K562 (cell line): ENCODE data around the gene NOD2. TPM values are rescaled to one million over a fixed set of nuclear protein-coding genes. Genes with fewer than 3 reads are reported as not detected.

ENCODE experiments used
- ATAC-seq: fragments of 200-7000 bp; cut with Tn5 transposase; 3 replicates; pipeline ENCODE4 v1.9.1; 2020; ENCODE audit warnings: moderate library complexity
- BruUV-seq: library from RNA; stranded (reverse); fragments of 400-500 nt; replicated peaks from 2 replicates; lab custom pipeline; 2021; lab: Mats Ljungman, UMichigan
- CTCF ChIA-PET: fragments of 300-600 bp; formaldehyde crosslinking; extraction: SDS; loops from one replicate; lab custom pipeline; 2021; ENCODE audit warnings: low intra/inter-chr PET ratio; lab: Yijun Ruan, JAX
- POLR2A ChIA-PET: fragments of 300-600, 350-650 bp; sonication (Branson Sonifier 250); formaldehyde crosslinking; extraction: SDS; loops from one replicate; lab custom pipeline; 2021; ENCODE audit warnings: antibody characterized with exemption, inconsistent platforms; lab: Yijun Ruan, JAX
- DNase-seq, 4 experiments: peaks; one replicate each; pipeline versions ENCODE4 v3.0.0 to v3.0.0-alpha.2; 2011 to 2018; ENCODE audit warnings: low spot score in 3 of 4, mixed read lengths in 3 of 4; ENCODE audit errors: extremely low read depth in 1 of 4
- FAIRE-seq: peaks from 2 replicates; lab custom pipeline; 2011; peaks lifted over from hg19 to GRCh38; lab: Jason Lieb, UNC
- H2AFZ ChIP-seq: 2 replicates; pipeline ENCODE4 v1.6.0; 2011; ENCODE audit warnings: low read depth, low read length, control low read depth, inconsistent platforms
- H3K27ac ChIP-seq: fragments of 200-600 bp; 3 replicates; pipeline ENCODE4 v1.8.0; 2011; ENCODE audit warnings: low read depth, mild to moderate bottlenecking, control low read depth, inconsistent platforms, low read length, moderate library complexity, mixed read lengths; ENCODE audit errors: extremely low read depth
- H3K27me3 ChIP-seq, 2 experiments: fragments of 300-600 bp in 1 of 2; 2 replicates in 1 of 2; 3 replicates in 1 of 2; pipeline versions ENCODE4 v1.6.0 to v1.8.0; 2011; ENCODE audit warnings: inconsistent platforms in 2 of 2, low read length in 2 of 2, mild to moderate bottlenecking in 1 of 2, mixed read lengths in 1 of 2, moderate library complexity in 1 of 2; ENCODE audit not compliant: control insufficient read depth in 2 of 2, insufficient read depth in 2 of 2
- H3K36me3 ChIP-seq: fragments of 300-600 bp; 3 replicates; pipeline ENCODE4 v1.8.0; 2011; ENCODE audit warnings: mild to moderate bottlenecking, low read length, inconsistent platforms; ENCODE audit not compliant: control insufficient read depth, insufficient read depth
- H3K4me1 ChIP-seq, 2 experiments: fragments of 200-600 bp in 1 of 2; replicated peaks in 1 of 2; 2 replicates in 1 of 2; 3 replicates in 1 of 2; pipeline versions ENCODE4 v1.5.1 to v1.8.0; 2011; ENCODE audit warnings: inconsistent platforms in 2 of 2, low read length in 2 of 2, mild to moderate bottlenecking in 1 of 2, mixed read lengths in 1 of 2, moderate library complexity in 1 of 2; ENCODE audit not compliant: control insufficient read depth in 2 of 2, insufficient read depth in 2 of 2
- H3K4me2 ChIP-seq: 2 replicates; pipeline ENCODE4 v1.6.1; 2011; ENCODE audit warnings: low read length, control low read depth, inconsistent platforms, mixed read lengths; ENCODE audit not compliant: insufficient read depth
- H3K4me3 ChIP-seq: fragments of 200-600 bp; sonication (generic), shearing (Covaris generic); 2 replicates; pipeline ENCODE4 v1.5.1; 2016; ENCODE audit warnings: control low read depth, inconsistent platforms
- H3K79me2 ChIP-seq: fragments of 200-600 bp; 3 replicates; pipeline ENCODE4 v1.8.0; 2011; ENCODE audit warnings: low read length, inconsistent platforms; ENCODE audit not compliant: control insufficient read depth, insufficient read depth
- H3K9ac ChIP-seq, 2 experiments: 2 replicates each; pipeline versions ENCODE4 v1.6.0 to v1.6.1; 2011; ENCODE audit warnings: low read depth in 2 of 2, low read length in 2 of 2, control low read depth in 1 of 2, inconsistent platforms in 1 of 2, mild to moderate bottlenecking in 1 of 2, mixed read lengths in 1 of 2; ENCODE audit not compliant: insufficient read depth in 1 of 2
- H3K9me1 ChIP-seq: one replicate; pipeline ENCODE4 v1.6.0; 2011; ENCODE audit warnings: inconsistent platforms, mild to moderate bottlenecking, low read length, moderate library complexity; ENCODE audit not compliant: control insufficient read depth, insufficient read depth
- H3K9me3 ChIP-seq: replicated peaks from 2 replicates; pipeline ENCODE4 v1.5.1; 2011; ENCODE audit warnings: low read depth, low read length, inconsistent platforms; ENCODE audit not compliant: control insufficient read depth, insufficient read depth
- H4K20me1 ChIP-seq: replicated peaks from 2 replicates; pipeline ENCODE4 v1.6.1; 2011; ENCODE audit warnings: low read length, inconsistent platforms, mixed read lengths; ENCODE audit not compliant: control insufficient read depth, insufficient read depth
- C11orf30 ChIP-seq: fragments of 450-650 bp; IDR thresholded peaks from 2 replicates; pipeline ENCODE4 v1.6.1; 2016; ENCODE audit warnings: low read depth, mild to moderate bottlenecking
- DIDO1 ChIP-seq: fragments of 450-650 bp; IDR thresholded peaks from 2 replicates; pipeline ENCODE4 v1.6.1; 2016; ENCODE audit warnings: low read depth, missing biosample characterization, missing genetic modification characterization
- FOXP1 ChIP-seq: sonication (generic); formaldehyde crosslinking; IDR thresholded peaks from 2 replicates; pipeline ENCODE4 v1.8.0; 2022; ENCODE audit warnings: mild to moderate bottlenecking, missing genetic modification reagents
- KDM4B ChIP-seq, 2 experiments: fragments of 450-650 bp in 1 of 2; sonication (generic) in 1 of 2; IDR thresholded peaks; 2 replicates each; pipeline ENCODE4 v1.6.1; 2016 to 2017; ENCODE audit warnings: borderline replicate concordance in 2 of 2, antibody characterized with exemption in 1 of 2, low read depth in 1 of 2, mild to moderate bottlenecking in 1 of 2
- LCOR ChIP-seq: sonication (generic); formaldehyde crosslinking; IDR thresholded peaks from 2 replicates; pipeline ENCODE4 v1.8.0; 2022; ENCODE audit warnings: mild to moderate bottlenecking, missing genetic modification reagents
- MAFF ChIP-seq: IDR thresholded peaks from 2 replicates; pipeline ENCODE4 v1.6.1; 2012; ENCODE audit warnings: low read length, improper control_type of control experiment
- MAFG ChIP-seq: fragments of 450-650 bp; conservative IDR thresholded peaks from 2 replicates; pipeline ENCODE4 v1.6.1; 2016; ENCODE audit warnings: missing genetic modification characterization, missing compliant biosample characterization
- MAFK ChIP-seq: IDR thresholded peaks from 2 replicates; pipeline ENCODE4 v1.6.1; 2011; ENCODE audit warnings: low read length, improper control_type of control experiment
- MYBL2 ChIP-seq, 2 experiments: fragments of 450-650 bp in 1 of 2; sonication (generic) in 1 of 2; formaldehyde crosslinking in 1 of 2; IDR thresholded peaks; 2 replicates each; pipeline versions ENCODE4 v1.6.1 to v1.8.1; 2017 to 2022; ENCODE audit warnings: borderline replicate concordance in 1 of 2, inconsistent platforms in 1 of 2, low read depth in 1 of 2, mild to moderate bottlenecking in 1 of 2, missing genetic modification reagents in 1 of 2, moderate library complexity in 1 of 2
- NRF1 ChIP-seq, 2 experiments: fragments of 450-650 bp; IDR thresholded peaks in 1 of 2; conservative IDR thresholded peaks in 1 of 2; 2 replicates each; pipeline ENCODE4 v1.6.1; 2014; ENCODE audit warnings: mild to moderate bottlenecking in 2 of 2
- RNF2 ChIP-seq: sonication (generic); IDR thresholded peaks from 2 replicates; pipeline ENCODE4 v1.6.1; 2016
- THRAP3 ChIP-seq: fragments of 450-650 bp; IDR thresholded peaks from 2 replicates; pipeline ENCODE4 v1.6.1; 2016; ENCODE audit warnings: mild to moderate bottlenecking, inconsistent platforms, borderline replicate concordance
- ZNF316 ChIP-seq: fragments of 450-650 bp; IDR thresholded peaks from 2 replicates; pipeline ENCODE4 v1.6.1; 2016
- WGBS: fragments of 100-300 bp; shearing (Covaris generic); methylation state at CpG from one replicate; pipeline ENCODE4 v1.1.6; 2016; ENCODE audit warnings: low coverage, mixed read lengths; ENCODE audit not compliant: insufficient coverage; ENCODE audit errors: missing lambda C conversion rate; 5-methylcytosine and 5-hydroxymethylcytosine counted together
- in situ Hi-C: fragments of 300-500 bp; cut with MboI; formaldehyde crosslinking; loops from 4 replicates; pipeline ENCODE4 v1.15.0; 2018; ENCODE audit warnings: inconsistent platforms, mixed read lengths
- intact Hi-C: fragments of 100-400 bp; cut with micrococcal nuclease; formaldehyde crosslinking; loops from 2 replicates; pipeline ENCODE4 v1.14.2; 2022
- polyA plus RNA-seq, 8 experiments: library from polyadenylated mRNA; depleted of rRNA in 4 of 8; stranded (reverse) in 5 of 8; unstranded in 3 of 8; fragments of >200 nt; fragmentation: Nextera tagmentation in 2 of 8; fragmentation: Illumina TruSeq in 1 of 8; extraction: Ambion mirVana in 2 of 8; extraction: Trizol in 1 of 8; gene quantifications; 2 replicates each; pipeline versions ENCODE4 v1.2.1 to v1.2.3, GENCODE V29; 2011 to 2014; ENCODE audit warnings: inconsistent platforms in 1 of 8, missing spikeins in 1 of 8
- total RNA-seq, 7 experiments: library from RNA; depleted of rRNA in 6 of 7; stranded (reverse); fragments of >200 nt in 6 of 7; fragmentation: Illumina TruSeq in 2 of 7; extraction: Trizol in 2 of 7; gene quantifications; 2 replicates each; pipeline versions ENCODE4 v1.2.1 to v1.2.3, GENCODE V29; 2011 to 2021; ENCODE audit warnings: low replicate concordance in 1 of 7
- TF ChIP-seq, protein P1 (sequence below), 2 experiments: fragments of 450-650 bp; conservative IDR thresholded peaks; 2 replicates each; pipeline ENCODE4 v1.6.1; 2017; ENCODE audit warnings: mild to moderate bottlenecking in 2 of 2, moderate library complexity in 2 of 2

NOD2 gene
- total and polyA plus RNA-seq, 9 of the 15 experiments (the other 6 are each of a cell fraction or from before 2014, with no cell fraction given) = 0.04 TPM; not detected in 8

DNA sequence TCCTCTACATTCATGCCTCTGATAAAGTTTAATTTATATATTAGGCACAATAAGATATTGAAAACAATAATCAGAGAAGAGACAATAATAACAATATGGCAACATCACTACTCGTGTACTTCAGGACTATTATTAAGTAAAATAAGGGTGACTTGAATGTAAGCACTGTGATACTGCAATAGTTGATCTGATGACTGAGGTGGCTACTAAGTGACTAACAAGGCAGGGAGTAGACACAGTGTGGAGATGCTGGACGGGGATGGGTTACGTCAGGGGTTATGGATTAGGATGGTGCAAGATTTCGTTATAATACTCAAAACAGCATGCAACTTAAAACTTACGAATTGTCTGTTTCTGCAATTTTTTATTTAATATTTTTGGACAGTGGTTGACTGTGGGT is 81.0 kb downstream of the NOD2 start:
- no peak for ATAC-seq
- no peak overlapping the region for H3K9ac ChIP-seq
- H3K4me1 ChIP-seq = no peaks in the 10 kb centered on the region
- no peaks in the 10 kb centered on the region for H3K9me1 ChIP-seq
- ChIA-PET POLR2A (no interaction called here), CTCF (no interaction called here)
- H3K27ac ChIP-seq = no peak overlapping the region
- no peak overlapping the region for H3K4me2 ChIP-seq
- intact Hi-C loops (no loop called here), in situ Hi-C loops (no loop called here)
- H2AFZ ChIP-seq = no peak overlapping the region
- H3K9me3 ChIP-seq = no peaks in the 10 kb centered on the region
- BruUV-seq = no TSS peak
- TF ChIP-seq LCOR (CRISPR knock-in tag) = no peak
- no peak for TF ChIP-seq THRAP3
- H3K4me3 ChIP-seq = no peak overlapping the region
- H3K36me3 ChIP-seq = no peaks in the 10 kb centered on the region
- no peak for FAIRE-seq
- no peaks in the 10 kb centered on the region for H4K20me1 ChIP-seq
- H3K79me2 ChIP-seq = no peaks in the 10 kb centered on the region
- DNase-seq = no peak
- no peaks in the 10 kb centered on the region for H3K27me3 ChIP-seq
- 18% methylated on average over 5 of the region's 5 CpGs for WGBS

DNA sequence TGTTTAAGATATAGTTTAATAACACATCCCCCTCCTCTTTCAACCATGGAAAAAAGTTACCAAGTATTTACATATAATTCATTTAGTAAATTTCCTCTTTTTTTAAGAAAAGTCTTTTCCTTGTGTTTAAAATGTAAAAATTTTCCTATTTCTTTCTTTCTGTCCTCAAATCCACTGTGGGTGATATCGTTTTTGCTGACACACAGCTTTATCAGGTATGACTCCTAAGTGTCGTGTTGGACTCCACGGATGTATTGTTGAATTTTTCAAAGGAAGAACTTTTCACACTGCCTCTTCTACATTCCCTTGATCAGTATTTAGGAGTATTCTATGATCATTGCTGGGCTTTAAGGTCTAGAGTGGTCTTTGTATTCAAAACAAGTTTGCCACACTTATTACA is 81.6 kb downstream of the NOD2 start:
- POLR2A ChIA-PET = no interaction called here
- no peak overlapping the region for H3K4me3 ChIP-seq
- intact Hi-C loops = no loop called here
- H3K27ac ChIP-seq = no peak overlapping the region
- H3K36me3 ChIP-seq = no peaks in the 10 kb centered on the region
- in situ Hi-C loops = no loop called here
- CTCF ChIA-PET = no interaction called here
- no peaks in the 10 kb centered on the region for H3K79me2 ChIP-seq
- DNase-seq (no peak), FAIRE-seq (no peak), ATAC-seq (no peak)
- no peaks in the 10 kb centered on the region for H3K9me3 ChIP-seq
- H4K20me1 ChIP-seq = no peaks in the 10 kb centered on the region
- 8% methylated on average over 3 of the region's 3 CpGs for WGBS
- no peaks in the 10 kb centered on the region for H3K4me1 ChIP-seq
- no peak overlapping the region for H3K4me2 ChIP-seq
- no TSS peak for BruUV-seq
- H3K9ac ChIP-seq = no peak overlapping the region
- no peaks in the 10 kb centered on the region for H3K27me3 ChIP-seq
- no peak overlapping the region for H2AFZ ChIP-seq
- no peaks in the 10 kb centered on the region for H3K9me1 ChIP-seq
- TF ChIP-seq NRF1 (conservative IDR thresholded peaks at IDR 0.05 in 1 of 2, IDR thresholded peaks at IDR 0.05 in 1 of 2) (no peak), DIDO1 (no peak), MAFG (tag) (peak; percentile 77), MYBL2 (IDR thresholded peaks at IDR 0.05; ENCODE audit: low read depth) (no peak), MYBL2 (CRISPR knock-in tag; IDR thresholded peaks at IDR 0.05; ENCODE audit: borderline replicate concordance) (no peak), MAFF (peak; percentile 69), FOXP1 (CRISPR knock-in tag) (no peak), C11orf30 (peak; percentile 70), MAFK (peak; percentile 74), ZNF316 (peak; percentile 79), RNF2 (no peak), KDM4B (IDR thresholded peaks at IDR 0.05; ENCODE audit: borderline replicate concordance in 2 of 2, low read depth in 1 of 2) (no peak)
- TF ChIP-seq, protein P1, sequence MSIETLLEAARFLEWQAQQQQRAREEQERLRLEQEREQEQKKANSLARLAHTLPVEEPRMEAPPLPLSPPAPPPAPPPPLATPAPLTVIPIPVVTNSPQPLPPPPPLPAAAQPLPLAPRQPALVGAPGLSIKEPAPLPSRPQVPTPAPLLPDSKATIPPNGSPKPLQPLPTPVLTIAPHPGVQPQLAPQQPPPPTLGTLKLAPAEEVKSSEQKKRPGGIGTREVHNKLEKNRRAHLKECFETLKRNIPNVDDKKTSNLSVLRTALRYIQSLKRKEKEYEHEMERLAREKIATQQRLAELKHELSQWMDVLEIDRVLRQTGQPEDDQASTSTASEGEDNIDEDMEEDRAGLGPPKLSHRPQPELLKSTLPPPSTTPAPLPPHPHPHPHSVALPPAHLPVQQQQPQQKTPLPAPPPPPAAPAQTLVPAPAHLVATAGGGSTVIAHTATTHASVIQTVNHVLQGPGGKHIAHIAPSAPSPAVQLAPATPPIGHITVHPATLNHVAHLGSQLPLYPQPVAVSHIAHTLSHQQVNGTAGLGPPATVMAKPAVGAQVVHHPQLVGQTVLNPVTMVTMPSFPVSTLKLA (conservative IDR thresholded peaks at IDR 0.05) = no peak
